GM12878 (cell line): ENCODE measurements around the gene TRPC5OS. TPM values are rescaled to one million over a fixed set of nuclear protein-coding genes. Genes with fewer than 3 reads are reported as not detected.

Source experiments
- ATAC-seq: fragments of 200-7000 bp; cut with Tn5 transposase; 3 replicates; pipeline ENCODE4 v1.9.1; 2020; ENCODE audit warnings: mild to moderate bottlenecking, moderate library complexity
- Bru-seq: library from RNA; stranded (reverse); fragments of 400-500 nt; gene quantifications from one replicate; lab custom pipeline; 2021; lab: Mats Ljungman, UMichigan
- BruChase-seq, 2 experiments: library from RNA; stranded (reverse); fragments of 400-500 nt; gene quantifications; one replicate each; lab custom pipeline; 2021; lab: Mats Ljungman, UMichigan
- BruUV-seq: library from RNA; stranded (reverse); fragments of 400-500 nt; replicated peaks from 2 replicates; lab custom pipeline; 2021; lab: Mats Ljungman, UMichigan
- CTCF ChIA-PET: fragments of 300-600 bp; sonication (Branson Sonifier 250); formaldehyde crosslinking; extraction: SDS; loops from one replicate; lab custom pipeline; 2021; ENCODE audit warnings: inconsistent platforms; lab: Yijun Ruan, JAX
- POLR2A ChIA-PET: fragments of 350-600 bp; formaldehyde crosslinking; extraction: SDS; loops from one replicate; lab custom pipeline; 2021; ENCODE audit warnings: inconsistent platforms; lab: Charles Lee
- RAD21 ChIA-PET: fragments of 300-600 bp; sonication (Branson Sonifier 250); formaldehyde crosslinking; loops from one replicate; lab custom pipeline; 2023; ENCODE audit warnings: antibody characterized with exemption; ENCODE audit not compliant: unreplicated experiment; lab: Charles Lee
- SMC1A ChIA-PET: fragments of 300-600 bp; sonication (Branson Sonifier 250); formaldehyde crosslinking; loops from one replicate; lab custom pipeline; 2023; ENCODE audit not compliant: unreplicated experiment, uncharacterized antibody; lab: Charles Lee
- DNase-seq: peaks from one replicate; pipeline ENCODE4 v3.0.0-alpha.2; 2011; ENCODE audit warnings: low read depth, low spot score
- FAIRE-seq: peaks from 3 replicates; lab custom pipeline; 2011; peaks lifted over from hg19 to GRCh38; lab: Jason Lieb, UNC
- H2AFZ ChIP-seq: 2 replicates; pipeline ENCODE4 v1.6.0; 2011; ENCODE audit warnings: low read depth, low read length, control low read depth; ENCODE audit not compliant: control insufficient read depth
- H3K27ac ChIP-seq: 2 replicates; pipeline ENCODE4 v1.5.1; 2011; ENCODE audit warnings: control low read depth; ENCODE audit not compliant: control insufficient read depth, insufficient read depth
- H3K27me3 ChIP-seq, 2 experiments: replicated peaks in 1 of 2; 2 replicates each; pipeline versions ENCODE4 v1.6.0 to v1.6.1; 2011; ENCODE audit warnings: low read length in 1 of 2; ENCODE audit not compliant: control insufficient read depth in 2 of 2, insufficient read depth in 2 of 2
- H3K36me3 ChIP-seq, 2 experiments: 2 replicates each; pipeline ENCODE4 v1.5.1; 2011; ENCODE audit warnings: low read length in 1 of 2; ENCODE audit not compliant: control insufficient read depth in 2 of 2, insufficient read depth in 2 of 2
- H3K4me1 ChIP-seq: 2 replicates; pipeline ENCODE4 v1.6.1; 2011; ENCODE audit warnings: mild to moderate bottlenecking, low read length, moderate library complexity, mixed read lengths; ENCODE audit not compliant: control insufficient read depth, insufficient read depth
- H3K4me2 ChIP-seq: 2 replicates; pipeline ENCODE4 v1.6.0; 2011; ENCODE audit warnings: control low read depth; ENCODE audit not compliant: control insufficient read depth, insufficient read depth
- H3K4me3 ChIP-seq: fragments of 200-600 bp; sonication (generic); 2 replicates; pipeline ENCODE4 v1.5.1; 2016
- H3K79me2 ChIP-seq: 2 replicates; pipeline ENCODE4 v1.6.0; 2011; ENCODE audit warnings: low read length; ENCODE audit not compliant: control insufficient read depth, insufficient read depth
- H3K9ac ChIP-seq: 2 replicates; pipeline ENCODE4 v1.8.0; 2011; ENCODE audit warnings: low read length, control low read depth, mixed read lengths; ENCODE audit not compliant: control insufficient read depth, insufficient read depth
- H3K9me3 ChIP-seq: replicated peaks from 3 replicates; pipeline ENCODE4 v1.5.1; 2011; ENCODE audit warnings: mild to moderate bottlenecking, low read length; ENCODE audit not compliant: control insufficient read depth, insufficient read depth
- H4K20me1 ChIP-seq: 2 replicates; pipeline ENCODE4 v1.6.0; 2011; ENCODE audit not compliant: control insufficient read depth, insufficient read depth
- ASH2L ChIP-seq: fragments of 300-600, 200-600 bp; sonication (generic); IDR thresholded peaks from 2 replicates; pipeline ENCODE4 v1.6.1; 2017; ENCODE audit warnings: low read depth, mild to moderate bottlenecking, borderline replicate concordance
- DPF2 ChIP-seq: fragments of 450-650 bp; IDR thresholded peaks from 2 replicates; pipeline ENCODE4 v1.6.1; 2017; ENCODE audit warnings: mild to moderate bottlenecking
- FOS ChIP-seq: IDR thresholded peaks from 3 replicates; pipeline ENCODE4 v1.6.1; 2011; ENCODE audit warnings: borderline replicate concordance; ENCODE audit not compliant: insufficient read length; ENCODE audit errors: extremely low read depth
- IKZF2 ChIP-seq, 2 experiments: fragments of 450-650 bp; IDR thresholded peaks; 2 replicates each; pipeline ENCODE4 v1.6.1; 2017; ENCODE audit warnings: mild to moderate bottlenecking in 2 of 2, moderate library complexity in 2 of 2
- KAT2A ChIP-seq: conservative IDR thresholded peaks from 2 replicates; pipeline ENCODE4 v1.6.1; 2011; ENCODE audit warnings: low read depth, low read length; ENCODE audit not compliant: control insufficient read depth
- NFIC ChIP-seq: IDR thresholded peaks from 2 replicates; pipeline ENCODE4 v1.6.1; 2012; ENCODE audit warnings: low read depth, mild to moderate bottlenecking, inconsistent platforms, low read length, moderate library complexity
- TCF3 ChIP-seq: IDR thresholded peaks from 2 replicates; pipeline ENCODE4 v1.6.1; 2012; ENCODE audit warnings: low read depth, mild to moderate bottlenecking, low read length, borderline replicate concordance; ENCODE audit not compliant: insufficient read depth
- ZNF274 ChIP-seq: IDR thresholded peaks from one replicate; pipeline ENCODE4 v1.8.0; 2011; ENCODE audit not compliant: insufficient read length, insufficient read depth
- whole genome bisulfite sequencing: methylation state at CpG from one replicate; pipeline ENCODE4 v1.1.6; 2016; ENCODE audit warnings: low lambda C conversion rate; ENCODE audit not compliant: insufficient replicate concordance, insufficient coverage; ENCODE audit errors: missing lambda C conversion rate; 5-methylcytosine and 5-hydroxymethylcytosine counted together
- in situ Hi-C: fragments of 300-500 bp; cut with MboI; formaldehyde crosslinking; loops from 9 replicates; pipeline ENCODE4 v1.14.3; 2018; ENCODE audit warnings: mixed read lengths
- intact Hi-C: fragments of 100-400 bp; cut with micrococcal nuclease; formaldehyde crosslinking; loops from one replicate; pipeline ENCODE4 v1.14.2; 2022; ENCODE audit not compliant: unreplicated experiment
- long read RNA-seq, 2 experiments: library from polyadenylated mRNA; unstranded; transcript quantifications; one replicate each; pipeline ENCODE4 v2.0.0, GENCODE V29; 2019 to 2020
- polyA minus RNA-seq, 3 experiments: library from RNA; depleted of rRNA, polyadenylated mRNA; stranded (reverse); fragments of >200 nt; gene quantifications; 2 replicates each; pipeline ENCODE4 v1.2.3, GENCODE V29; 2011
- polyA plus RNA-seq, 11 experiments: library from polyadenylated mRNA; depleted of rRNA in 4 of 11; unstranded in 6 of 11; stranded (reverse) in 5 of 11; fragments of >200 nt; fragmentation: Nextera tagmentation in 4 of 11; fragmentation: Illumina TruSeq in 1 of 11; extraction: Ambion mirVana in 4 of 11; extraction: Trizol in 1 of 11; gene quantifications; 1 replicate in 1 of 11; 2 replicates in 10 of 11; pipeline versions ENCODE4 v1.2.1 to v1.2.3, GENCODE V29; 2011 to 2016; ENCODE audit warnings: inconsistent platforms in 2 of 11, missing spikeins in 2 of 11, low read depth in 1 of 11
- total RNA-seq, 4 experiments: library from RNA; depleted of rRNA in 3 of 4; stranded (reverse); fragments of >200 nt in 3 of 4; fragmentation: Illumina TruSeq in 1 of 4; extraction: Trizol in 1 of 4; gene quantifications; 2 replicates each; pipeline versions ENCODE4 v1.2.1 to v1.2.3, GENCODE V29; 2013 to 2021
- TF ChIP-seq, protein P1 (sequence below): IDR thresholded peaks from 2 replicates; pipeline ENCODE4 v1.6.1; 2012; ENCODE audit warnings: improper control_type of control experiment, low read depth, low read length; ENCODE audit not compliant: insufficient replicate concordance
- TF ChIP-seq, protein P2 (sequence below): fragments of 450-650 bp; IDR thresholded peaks from 2 replicates; pipeline ENCODE4 v1.6.1; 2017; ENCODE audit warnings: mild to moderate bottlenecking
- TF ChIP-seq, protein P3 (sequence below): IDR thresholded peaks from 2 replicates; pipeline ENCODE4 v1.6.1; 2011; ENCODE audit warnings: borderline replicate concordance, low read depth, mild to moderate bottlenecking, moderate library complexity, mixed read lengths, low read length; ENCODE audit not compliant: insufficient read depth; ENCODE audit errors: extremely low read length

Gene TRPC5OS
- 0.25 TPM in 1 of 2 replicates, not detected in the other for total RNA-seq (2013; cell fraction: nucleolus; rRNA removed)
- total RNA-seq (2014; rRNA removed), result 0.05 and 0.40 TPM in 2 replicates
- total RNA-seq (2014; rRNA removed; fragmentation: Illumina TruSeq; extraction: Trizol), result 0.05 TPM in 1 of 2 replicates, not detected in the other
- not detected in 2 replicates for total RNA-seq (2021)
- polyA plus RNA-seq (2011; ENCODE audit: low read depth), result not detected
- polyA plus RNA-seq (2011; rRNA removed), result 0.04 and 0.12 TPM in 2 replicates
- polyA plus RNA-seq (2011; cell fraction: cytosol; rRNA removed), result 0.03 TPM in 1 of 2 replicates, not detected in the other
- polyA plus RNA-seq (2011; cell fraction: nucleus; rRNA removed), result 0.26 and 0.46 TPM in 2 replicates
- 0.08 TPM in 1 of 2 replicates, not detected in the other for polyA plus RNA-seq (2012)
- polyA plus RNA-seq (2014; fragmentation: Illumina TruSeq; extraction: Trizol), result 0.06 TPM in 1 of 2 replicates, not detected in the other
- under 1 TPM in 1 of 2 experiments, not detected in 1; 0.07 TPM for polyA plus RNA-seq (2014; fragmentation: Nextera tagmentation; extraction: Ambion mirVana)
- polyA plus RNA-seq (2014; rRNA removed), result 0.08 TPM in 1 of 2 replicates, not detected in the other
- polyA plus RNA-seq (2016; fragmentation: Nextera tagmentation; extraction: Ambion mirVana), result under 1 TPM in 1 of 2 experiments, not detected in 1; 0.13 TPM
- not detected in 2 replicates for polyA minus RNA-seq (2011; rRNA and poly(A)+ RNA removed)
- not detected in 2 replicates for polyA minus RNA-seq (2011; cell fraction: cytosol; rRNA and poly(A)+ RNA removed)
- not detected in 2 replicates for polyA minus RNA-seq (2011; cell fraction: nucleus; rRNA and poly(A)+ RNA removed)
- percentile 19 among the genes with signal in this experiment for Bru-seq, nascent RNA
- percentile 39 among the genes with signal in this experiment for BruChase-seq, experiment 1, labeled RNA remaining after a 6-hour chase
- percentile 34 among the genes with signal in this experiment for BruChase-seq, experiment 2, labeled RNA remaining after a 2-hour chase
- long read RNA-seq, experiment 1, result 0 reads
- long read RNA-seq, experiment 2, result 0 reads

DNA sequence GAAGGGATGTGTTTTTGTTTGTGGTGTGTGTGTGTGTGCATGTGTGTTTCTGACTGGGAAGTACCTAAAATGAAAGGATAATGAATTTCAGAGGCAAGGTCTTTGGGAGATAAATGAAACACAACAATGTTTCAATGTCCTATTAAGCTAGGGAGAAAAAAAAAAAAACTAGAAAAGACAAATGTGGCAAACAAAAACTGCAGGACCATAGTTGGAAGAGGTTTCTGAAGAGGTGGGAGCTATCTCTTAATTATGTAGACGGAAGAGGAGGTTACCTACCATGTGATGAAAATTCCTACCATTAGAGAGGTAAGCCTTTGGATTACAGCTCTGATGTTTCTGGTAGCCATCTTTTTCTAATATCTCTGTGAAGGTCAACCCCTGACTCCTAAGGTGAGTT is at the start of gene TRPC5OS:
Gene TRPC5OS, plus strand, starts transcription at position 301 of the 400 bp plus-strand sequence. CDS start 25,669 bp downstream, outside the sequence.
- no peaks in the 10 kb centered on the region for H3K9me3 ChIP-seq
- H4K20me1 ChIP-seq, result no peaks in the 10 kb centered on the region
- H3K36me3 ChIP-seq, result no peaks in the 10 kb centered on the region
- no peak within 1 kb of the TSS; the same call in 1 of the 2 replicates for H2AFZ ChIP-seq
- intact Hi-C loops (loop anchor here (10.0 kb wide), 1 partner anchor 489 kb away; no protein-coding TSS in a partner anchor), in situ Hi-C loops (no loop called here)
- no peak within 1 kb of the TSS for H3K4me3 ChIP-seq
- H3K9ac ChIP-seq, result no peak within 1 kb of the TSS
- H3K79me2 ChIP-seq, result no peaks in the 10 kb centered on the region
- SMC1A ChIA-PET, result interaction anchor here (1.7 kb wide), 1 partner anchor 11 kb away, joined by 3 read pairs; no protein-coding TSS in a partner anchor
- CTCF ChIA-PET, result no interaction called here
- 27% methylated on average over 1 of the region's 1 CpG for WGBS
- H3K4me1 ChIP-seq, result no peaks in the 10 kb centered on the region
- POLR2A ChIA-PET, result no interaction called here
- H3K27ac ChIP-seq, result no peak within 1 kb of the TSS
- RAD21 ChIA-PET, result no interaction called here
- no peak for FAIRE-seq
- no peak for ATAC-seq
- BruUV-seq, result no TSS peak
- no peaks in the 10 kb centered on the region for H3K27me3 ChIP-seq
- H3K4me2 ChIP-seq, result no peak within 1 kb of the TSS
- DNase-seq, result no peak
- TF ChIP-seq, protein P1, sequence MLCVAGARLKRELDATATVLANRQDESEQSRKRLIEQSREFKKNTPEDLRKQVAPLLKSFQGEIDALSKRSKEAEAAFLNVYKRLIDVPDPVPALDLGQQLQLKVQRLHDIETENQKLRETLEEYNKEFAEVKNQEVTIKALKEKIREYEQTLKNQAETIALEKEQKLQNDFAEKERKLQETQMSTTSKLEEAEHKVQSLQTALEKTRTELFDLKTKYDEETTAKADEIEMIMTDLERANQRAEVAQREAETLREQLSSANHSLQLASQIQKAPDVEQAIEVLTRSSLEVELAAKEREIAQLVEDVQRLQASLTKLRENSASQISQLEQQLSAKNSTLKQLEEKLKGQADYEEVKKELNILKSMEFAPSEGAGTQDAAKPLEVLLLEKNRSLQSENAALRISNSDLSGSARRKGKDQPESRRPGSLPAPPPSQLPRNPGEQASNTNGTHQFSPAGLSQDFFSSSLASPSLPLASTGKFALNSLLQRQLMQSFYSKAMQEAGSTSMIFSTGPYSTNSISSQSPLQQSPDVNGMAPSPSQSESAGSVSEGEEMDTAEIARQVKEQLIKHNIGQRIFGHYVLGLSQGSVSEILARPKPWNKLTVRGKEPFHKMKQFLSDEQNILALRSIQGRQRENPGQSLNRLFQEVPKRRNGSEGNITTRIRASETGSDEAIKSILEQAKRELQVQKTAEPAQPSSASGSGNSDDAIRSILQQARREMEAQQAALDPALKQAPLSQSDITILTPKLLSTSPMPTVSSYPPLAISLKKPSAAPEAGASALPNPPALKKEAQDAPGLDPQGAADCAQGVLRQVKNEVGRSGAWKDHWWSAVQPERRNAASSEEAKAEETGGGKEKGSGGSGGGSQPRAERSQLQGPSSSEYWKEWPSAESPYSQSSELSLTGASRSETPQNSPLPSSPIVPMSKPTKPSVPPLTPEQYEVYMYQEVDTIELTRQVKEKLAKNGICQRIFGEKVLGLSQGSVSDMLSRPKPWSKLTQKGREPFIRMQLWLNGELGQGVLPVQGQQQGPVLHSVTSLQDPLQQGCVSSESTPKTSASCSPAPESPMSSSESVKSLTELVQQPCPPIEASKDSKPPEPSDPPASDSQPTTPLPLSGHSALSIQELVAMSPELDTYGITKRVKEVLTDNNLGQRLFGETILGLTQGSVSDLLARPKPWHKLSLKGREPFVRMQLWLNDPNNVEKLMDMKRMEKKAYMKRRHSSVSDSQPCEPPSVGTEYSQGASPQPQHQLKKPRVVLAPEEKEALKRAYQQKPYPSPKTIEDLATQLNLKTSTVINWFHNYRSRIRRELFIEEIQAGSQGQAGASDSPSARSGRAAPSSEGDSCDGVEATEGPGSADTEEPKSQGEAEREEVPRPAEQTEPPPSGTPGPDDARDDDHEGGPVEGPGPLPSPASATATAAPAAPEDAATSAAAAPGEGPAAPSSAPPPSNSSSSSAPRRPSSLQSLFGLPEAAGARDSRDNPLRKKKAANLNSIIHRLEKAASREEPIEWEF, result no peak
- TF ChIP-seq ASH2L (no peak), ZNF274 (no peak), FOS (no peak), TCF3 (no peak), KAT2A (no peak), DPF2 (no peak), IKZF2 (IDR thresholded peaks at IDR 0.05) (no peak), NFIC (no peak)
- TF ChIP-seq, protein P2, sequence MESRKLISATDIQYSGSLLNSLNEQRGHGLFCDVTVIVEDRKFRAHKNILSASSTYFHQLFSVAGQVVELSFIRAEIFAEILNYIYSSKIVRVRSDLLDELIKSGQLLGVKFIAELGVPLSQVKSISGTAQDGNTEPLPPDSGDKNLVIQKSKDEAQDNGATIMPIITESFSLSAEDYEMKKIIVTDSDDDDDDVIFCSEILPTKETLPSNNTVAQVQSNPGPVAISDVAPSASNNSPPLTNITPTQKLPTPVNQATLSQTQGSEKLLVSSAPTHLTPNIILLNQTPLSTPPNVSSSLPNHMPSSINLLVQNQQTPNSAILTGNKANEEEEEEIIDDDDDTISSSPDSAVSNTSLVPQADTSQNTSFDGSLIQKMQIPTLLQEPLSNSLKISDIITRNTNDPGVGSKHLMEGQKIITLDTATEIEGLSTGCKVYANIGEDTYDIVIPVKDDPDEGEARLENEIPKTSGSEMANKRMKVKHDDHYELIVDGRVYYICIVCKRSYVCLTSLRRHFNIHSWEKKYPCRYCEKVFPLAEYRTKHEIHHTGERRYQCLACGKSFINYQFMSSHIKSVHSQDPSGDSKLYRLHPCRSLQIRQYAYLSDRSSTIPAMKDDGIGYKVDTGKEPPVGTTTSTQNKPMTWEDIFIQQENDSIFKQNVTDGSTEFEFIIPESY, result no peak
- TF ChIP-seq, protein P3, sequence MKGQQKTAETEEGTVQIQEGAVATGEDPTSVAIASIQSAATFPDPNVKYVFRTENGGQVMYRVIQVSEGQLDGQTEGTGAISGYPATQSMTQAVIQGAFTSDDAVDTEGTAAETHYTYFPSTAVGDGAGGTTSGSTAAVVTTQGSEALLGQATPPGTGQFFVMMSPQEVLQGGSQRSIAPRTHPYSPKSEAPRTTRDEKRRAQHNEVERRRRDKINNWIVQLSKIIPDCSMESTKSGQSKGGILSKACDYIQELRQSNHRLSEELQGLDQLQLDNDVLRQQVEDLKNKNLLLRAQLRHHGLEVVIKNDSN, result no peak
